Activated CD8-positive, alpha-beta memory T cell treated with anti-CD3 and anti-CD28 coated beads, Interleukin-2, amount 10 ng/mL, durations not matched to agents 7 days and 5 days (primary cell): Measurements from ENCODE around the gene RAB28. TPM values are rescaled to one million over a fixed set of nuclear protein-coding genes. Genes with fewer than 3 reads are reported as not detected.

Experiments
- ATAC-seq: fragments of 150-1000 bp; cut with Tn5 transposase; one replicate; pipeline ENCODE4 v1.10.0; 2021; ENCODE audit warnings: moderate library complexity
- CTCF ChIA-PET: fragments of 350-600 bp; sonication (Branson Sonifier 250); formaldehyde crosslinking; loops from one replicate; lab custom pipeline; 2021; ENCODE audit warnings: antibody characterized with exemption; lab: Charles Lee
- DNase-seq: peaks from one replicate; pipeline ENCODE4 v3.0.0-alpha.2; 2020
- H3K27ac Mint-ChIP-seq: one replicate; pipeline ENCODE4 v1.8.0; 2021; ENCODE audit warnings: mild to moderate bottlenecking, mixed read lengths
- H3K27me3 Mint-ChIP-seq: one replicate; pipeline ENCODE4 v1.8.0; 2021; ENCODE audit warnings: mixed read lengths
- H3K36me3 Mint-ChIP-seq: one replicate; pipeline ENCODE4 v1.8.0; 2021; ENCODE audit warnings: mild to moderate bottlenecking, mixed read lengths
- H3K4me1 Mint-ChIP-seq: one replicate; pipeline ENCODE4 v1.8.0; 2021; ENCODE audit warnings: mixed read lengths
- H3K4me3 Mint-ChIP-seq: one replicate; pipeline ENCODE4 v1.8.0; 2021; ENCODE audit warnings: mild to moderate bottlenecking, moderate library complexity, mixed read lengths
- H3K9me3 Mint-ChIP-seq: one replicate; pipeline ENCODE4 v1.8.0; 2022; ENCODE audit warnings: low read depth, mixed read lengths
- total RNA-seq, 2 experiments: library from RNA; stranded (reverse); gene quantifications; one replicate each; pipeline ENCODE4 v1.2.3, GENCODE V29; 2021

The RAB28 gene
- total RNA-seq, 2 experiments from 2014 or later = 13.7 to 19.0 TPM

GRCh38 chr4:13461191-13461905, 22.8 kb downstream of the RAB28 start:
- no peak overlapping the region for H3K27ac Mint-ChIP-seq
- peaks cover 35% of the 10 kb centered on the region for H3K36me3 Mint-ChIP-seq
- H3K4me1 Mint-ChIP-seq = peaks cover 7% of the 10 kb centered on the region
- CTCF ChIA-PET = no interaction called here
- H3K9me3 Mint-ChIP-seq = peaks cover 10% of the 10 kb centered on the region
- ATAC-seq (no peak), DNase-seq (no peak)
- H3K4me3 Mint-ChIP-seq = no peak overlapping the region
- no peaks in the 10 kb centered on the region for H3K27me3 Mint-ChIP-seq

DNA sequence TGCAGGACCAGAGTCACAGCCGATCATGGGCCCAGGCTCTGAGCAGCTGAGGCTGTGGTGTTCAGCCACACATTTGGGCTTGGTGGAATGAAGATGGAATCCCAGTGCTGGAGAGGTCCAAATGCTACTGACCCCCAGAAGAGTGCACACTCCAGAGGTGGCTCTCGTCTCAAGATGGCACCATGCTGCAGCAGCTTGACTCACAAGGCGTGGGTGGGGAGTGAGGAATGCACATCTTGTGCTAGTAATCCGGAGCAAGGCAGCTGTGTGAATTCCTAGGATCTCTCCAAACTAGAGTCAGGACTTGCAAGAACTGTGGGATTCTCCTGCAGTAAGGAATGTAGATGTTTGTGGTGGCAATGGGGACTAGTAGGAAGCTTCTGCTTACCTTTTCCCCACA, 28.7 kb downstream of the RAB28 start:
- Mint-ChIP-seq H3K36me3 (peaks cover 43% of the 10 kb centered on the region), H3K4me3 (no peak overlapping the region), H3K9me3 (peaks cover 9% of the 10 kb centered on the region), H3K27me3 (no peaks in the 10 kb centered on the region), H3K27ac (no peak overlapping the region), H3K4me1 (peaks cover 11% of the 10 kb centered on the region)
- DNase-seq (no peak), ATAC-seq (no peak)
- CTCF ChIA-PET = no interaction called here

DNA sequence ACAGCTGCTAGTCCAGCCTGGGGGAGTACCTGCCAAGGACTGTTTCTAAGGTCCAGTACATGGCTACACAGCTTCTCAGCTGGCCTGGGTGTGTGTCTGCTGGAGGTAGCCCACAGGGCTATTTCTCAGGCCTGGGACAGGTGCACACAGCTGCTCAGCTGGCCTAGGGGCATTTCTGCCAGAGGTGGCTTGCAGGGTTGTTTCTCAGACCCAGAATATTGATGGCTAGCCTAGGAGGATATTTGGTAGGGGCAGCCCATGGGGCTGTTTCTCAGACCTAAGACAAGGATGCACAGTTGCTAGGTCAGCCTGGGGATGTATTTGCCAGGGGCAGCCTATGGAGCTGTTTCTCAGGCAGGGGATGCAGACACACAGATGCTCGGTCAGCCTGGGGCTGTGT, 29.4 kb downstream of the RAB28 start:
- CTCF ChIA-PET = no interaction called here
- Mint-ChIP-seq H3K4me3 (no peak overlapping the region), H3K27me3 (no peaks in the 10 kb centered on the region), H3K36me3 (peaks cover 42% of the 10 kb centered on the region), H3K9me3 (peaks cover 9% of the 10 kb centered on the region), H3K4me1 (peaks cover 11% of the 10 kb centered on the region), H3K27ac (no peak overlapping the region)
- no peak for DNase-seq
- no peak for ATAC-seq

- H3K4me3 Mint-ChIP-seq = no peak overlapping the region
- no peak for DNase-seq
Observed at GRCh38 chr4:13452927-13453579, 31.1 kb downstream of the RAB28 start.

DNA sequence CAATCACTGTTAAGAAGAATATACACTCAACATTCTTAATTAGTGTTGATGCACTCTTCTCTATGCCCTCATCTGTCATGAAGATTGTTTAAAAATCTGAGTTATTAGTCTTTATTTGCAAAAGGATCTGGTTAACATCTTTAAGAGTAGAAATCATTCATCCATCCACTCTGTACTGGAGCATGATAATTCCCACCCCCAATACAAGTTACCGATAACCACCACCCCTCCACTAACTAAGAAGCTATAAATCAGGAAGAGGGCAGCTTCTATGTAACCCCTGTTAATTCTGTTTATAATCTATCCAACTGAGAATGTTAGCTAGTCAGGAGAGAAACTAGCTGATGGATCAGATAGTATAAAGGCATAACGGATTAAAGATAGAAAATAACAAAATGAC, 34.5 kb downstream of the RAB28 start:
- no peak for ATAC-seq
- Mint-ChIP-seq H3K4me3 (no peak overlapping the region), H3K27ac (no peak overlapping the region), H3K4me1 (peaks cover 11% of the 10 kb centered on the region), H3K36me3 (peaks cover 27% of the 10 kb centered on the region), H3K9me3 (peaks cover 9% of the 10 kb centered on the region), H3K27me3 (no peaks in the 10 kb centered on the region)
- DNase-seq = no peak
- CTCF ChIA-PET = no interaction called here

More at GRCh38 chr4:13452927-13453579, 31.1 kb downstream of the RAB28 start:
- Mint-ChIP-seq H3K36me3 (peaks cover 35% of the 10 kb centered on the region), H3K27me3 (no peaks in the 10 kb centered on the region), H3K9me3 (peaks cover 9% of the 10 kb centered on the region), H3K4me1 (peaks cover 11% of the 10 kb centered on the region), H3K27ac (peak overlapping the region; percentile 76)
- CTCF ChIA-PET = no interaction called here
- peak; percentile 81 for ATAC-seq

GRCh38 chr4:13445841-13446790, 38.0 kb downstream of the RAB28 start:
- H3K4me3 Mint-ChIP-seq = no peak overlapping the region
- H3K4me1 Mint-ChIP-seq = no peaks in the 10 kb centered on the region
- no peak overlapping the region for H3K27ac Mint-ChIP-seq
- CTCF ChIA-PET = no interaction called here
- no peaks in the 10 kb centered on the region for H3K27me3 Mint-ChIP-seq
- no peak for DNase-seq
- no peak for ATAC-seq
- peaks cover 2% of the 10 kb centered on the region for H3K9me3 Mint-ChIP-seq
- H3K36me3 Mint-ChIP-seq = peaks cover 13% of the 10 kb centered on the region

- ATAC-seq (no peak), DNase-seq (no peak)
- Mint-ChIP-seq H3K27ac (no peak overlapping the region), H3K36me3 (peaks cover 26% of the 10 kb centered on the region), H3K4me1 (peaks cover 10% of the 10 kb centered on the region), H3K9me3 (peaks cover 4% of the 10 kb centered on the region), H3K27me3 (no peaks in the 10 kb centered on the region), H3K4me3 (no peak overlapping the region)
- CTCF ChIA-PET = interaction anchor here (0.6 to 1.2 kb wide), 2 partner anchors 11 to 1985 kb away, joined by 3 read pairs; no protein-coding TSS in a partner anchor
Observed at GRCh38 chr4:13441506-13441905, 42.6 kb downstream of the RAB28 start.

DNA sequence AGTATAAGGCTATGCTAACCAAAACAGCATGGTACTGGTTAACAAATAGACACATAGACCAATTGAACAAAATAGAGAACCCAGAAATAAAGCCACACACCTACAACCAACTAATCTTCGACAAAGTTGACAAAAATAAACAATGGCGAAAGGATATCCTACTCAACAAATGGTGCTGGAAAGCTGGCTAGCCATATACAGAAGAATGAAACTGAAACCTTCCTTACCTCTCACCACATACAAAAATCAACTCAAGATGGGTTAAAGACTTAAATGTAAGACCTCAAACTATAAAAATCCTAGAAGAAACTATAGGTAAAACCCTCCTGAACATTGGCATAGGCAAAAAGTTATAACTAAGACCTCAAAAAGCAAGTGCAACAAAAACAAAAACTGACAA, 47.2 kb downstream of the RAB28 start:
- CTCF ChIA-PET = no interaction called here
- ATAC-seq (no peak), DNase-seq (no peak)
- H3K36me3 Mint-ChIP-seq = peaks cover 37% of the 10 kb centered on the region
- H3K4me1 Mint-ChIP-seq = peaks cover 24% of the 10 kb centered on the region
- no peaks in the 10 kb centered on the region for H3K27me3 Mint-ChIP-seq
- H3K9me3 Mint-ChIP-seq = peaks cover 16% of the 10 kb centered on the region
- no peak overlapping the region for H3K4me3 Mint-ChIP-seq
- peak overlapping the region; percentile 8 for H3K27ac Mint-ChIP-seq

- H3K9me3 Mint-ChIP-seq = peaks cover 16% of the 10 kb centered on the region
- ATAC-seq = no peak
- peaks cover 29% of the 10 kb centered on the region for H3K36me3 Mint-ChIP-seq
- no peaks in the 10 kb centered on the region for H3K27me3 Mint-ChIP-seq
- CTCF ChIA-PET = interaction anchor here (1.3 kb wide), 1 partner anchor 10 kb away, joined by 3 read pairs; no protein-coding TSS in a partner anchor
- no peak overlapping the region for H3K27ac Mint-ChIP-seq
- no peak for DNase-seq
- peaks cover 23% of the 10 kb centered on the region for H3K4me1 Mint-ChIP-seq
- H3K4me3 Mint-ChIP-seq = no peak overlapping the region
Observed at GRCh38 chr4:13432453-13432852, 51.7 kb downstream of the RAB28 start.

DNA sequence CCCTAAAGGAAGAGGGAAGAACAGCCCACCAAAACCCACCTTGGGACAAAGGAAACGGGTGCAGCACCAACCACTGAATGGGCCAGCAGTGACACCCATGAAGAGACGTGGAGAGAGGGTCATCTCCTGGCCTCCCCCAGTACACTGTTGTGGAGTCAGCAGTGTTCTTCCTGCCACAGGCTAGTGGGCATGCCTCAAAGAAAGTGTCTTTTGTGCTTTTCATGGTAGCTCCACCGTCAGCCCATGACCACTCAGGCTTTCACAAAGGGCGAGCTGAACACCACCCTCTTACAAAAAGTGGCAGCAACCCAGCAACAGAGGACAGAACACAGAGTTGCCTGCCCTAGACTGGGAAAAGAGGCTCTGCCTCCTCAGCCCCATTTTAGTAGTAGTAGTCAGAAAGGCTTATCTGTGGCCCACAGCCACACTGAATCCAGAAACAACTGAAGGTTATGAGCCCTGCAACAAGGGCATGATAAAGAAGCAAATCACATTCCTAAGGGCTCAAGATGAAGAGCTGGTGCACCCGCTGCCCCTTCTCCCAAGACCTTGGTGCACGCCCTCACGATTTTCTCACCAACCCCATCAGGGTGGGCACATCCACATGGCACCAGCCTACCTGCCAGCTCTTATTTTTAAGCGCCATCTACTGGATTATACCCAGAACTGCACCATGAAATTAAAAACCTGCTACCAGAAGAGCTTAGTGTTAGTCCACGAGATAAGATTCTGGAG, 53.1 kb downstream of the RAB28 start:
- no peak for ATAC-seq
- Mint-ChIP-seq H3K27ac (no peak overlapping the region), H3K4me1 (peaks cover 9% of the 10 kb centered on the region), H3K9me3 (peaks cover 11% of the 10 kb centered on the region), H3K27me3 (no peaks in the 10 kb centered on the region), H3K36me3 (peaks cover 21% of the 10 kb centered on the region), H3K4me3 (no peak overlapping the region)
- CTCF ChIA-PET = interaction anchor here (0.7 to 1.4 kb wide), 3 partner anchors 11 to 698 kb away, joined by 3 read pairs; no protein-coding TSS in a partner anchor
- no peak for DNase-seq

DNA sequence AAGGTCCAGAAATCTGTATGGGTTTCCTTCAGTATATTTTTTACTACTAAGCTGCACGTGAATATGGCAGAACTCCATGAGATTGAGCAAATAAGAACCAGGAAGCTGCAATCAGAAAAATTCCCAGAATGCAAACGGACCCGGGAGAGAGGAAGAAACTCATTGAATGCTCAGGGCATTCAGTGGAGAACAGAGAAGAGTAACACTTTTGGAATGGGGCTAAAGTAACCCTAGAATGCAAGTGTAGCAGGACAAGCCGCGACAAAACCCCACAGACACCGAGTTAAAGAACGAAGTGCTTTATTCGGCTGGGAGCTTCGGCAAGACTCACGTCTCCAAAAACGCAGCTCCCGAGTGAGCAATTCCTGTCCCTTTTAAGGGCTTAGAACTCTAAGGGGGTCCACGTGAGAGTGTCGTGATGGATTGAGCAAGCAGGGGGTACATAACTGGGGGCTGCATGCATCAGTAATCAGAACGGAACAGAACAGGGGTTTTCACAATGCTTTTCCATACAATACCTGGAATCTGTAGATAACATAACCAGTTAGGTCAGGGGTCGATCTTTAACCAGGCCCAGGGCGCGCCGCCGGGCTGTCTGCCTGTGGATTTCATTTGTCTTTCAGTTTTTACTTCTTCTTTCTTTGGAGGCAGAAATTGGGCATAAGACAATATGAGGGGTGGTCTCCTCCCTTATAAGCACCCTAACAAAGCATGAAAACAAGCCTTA, 56.4 kb downstream of the RAB28 start:
- CTCF ChIA-PET = no interaction called here
- Mint-ChIP-seq H3K9me3 (peaks cover 3% of the 10 kb centered on the region), H3K27me3 (no peaks in the 10 kb centered on the region), H3K4me3 (no peak overlapping the region), H3K27ac (no peak overlapping the region), H3K4me1 (no peaks in the 10 kb centered on the region), H3K36me3 (peaks cover 19% of the 10 kb centered on the region)
- no peak for ATAC-seq
- no peak for DNase-seq

- peaks cover 3% of the 10 kb centered on the region for H3K4me1 Mint-ChIP-seq
- H3K27ac Mint-ChIP-seq = no peak overlapping the region
- DNase-seq (no peak), ATAC-seq (no peak)
- H3K36me3 Mint-ChIP-seq = peaks cover 30% of the 10 kb centered on the region
- CTCF ChIA-PET = no interaction called here
- no peak overlapping the region for H3K4me3 Mint-ChIP-seq
- H3K9me3 Mint-ChIP-seq = peaks cover 2% of the 10 kb centered on the region
- H3K27me3 Mint-ChIP-seq = no peaks in the 10 kb centered on the region
Observed at GRCh38 chr4:13415068-13415785, 68.9 kb downstream of the RAB28 start.
